ENCODE data around the gene CLSTN2. TPM values are rescaled to one million over a fixed set of nuclear protein-coding genes. Genes with fewer than 3 reads are reported as not detected.

CLSTN2 gene
- total RNA-seq, 2 donors from 2014 or later = 13.6 to 28.3 TPM

DNA sequence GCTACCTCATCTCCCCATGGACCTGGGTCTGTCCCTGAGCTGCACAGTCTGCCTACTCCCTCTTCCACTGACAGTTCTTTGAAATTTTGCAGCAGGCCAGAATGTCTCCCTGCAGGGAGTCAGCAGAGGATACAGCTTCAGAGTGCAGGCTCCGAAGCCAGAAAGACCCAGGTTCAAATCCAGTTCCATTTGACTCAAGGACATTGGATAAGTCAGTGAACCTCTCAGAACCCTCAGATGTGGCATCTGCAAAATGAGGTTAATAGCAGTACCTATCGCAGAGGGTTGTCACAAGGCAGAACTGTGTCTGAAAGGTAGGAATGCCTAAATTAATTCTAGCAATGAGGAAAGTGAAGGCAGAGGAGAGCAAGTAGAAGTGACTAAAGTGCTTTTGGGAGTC lies 498.4 kb downstream of the CLSTN2 start:
- TF ChIP-seq, protein P1, sequence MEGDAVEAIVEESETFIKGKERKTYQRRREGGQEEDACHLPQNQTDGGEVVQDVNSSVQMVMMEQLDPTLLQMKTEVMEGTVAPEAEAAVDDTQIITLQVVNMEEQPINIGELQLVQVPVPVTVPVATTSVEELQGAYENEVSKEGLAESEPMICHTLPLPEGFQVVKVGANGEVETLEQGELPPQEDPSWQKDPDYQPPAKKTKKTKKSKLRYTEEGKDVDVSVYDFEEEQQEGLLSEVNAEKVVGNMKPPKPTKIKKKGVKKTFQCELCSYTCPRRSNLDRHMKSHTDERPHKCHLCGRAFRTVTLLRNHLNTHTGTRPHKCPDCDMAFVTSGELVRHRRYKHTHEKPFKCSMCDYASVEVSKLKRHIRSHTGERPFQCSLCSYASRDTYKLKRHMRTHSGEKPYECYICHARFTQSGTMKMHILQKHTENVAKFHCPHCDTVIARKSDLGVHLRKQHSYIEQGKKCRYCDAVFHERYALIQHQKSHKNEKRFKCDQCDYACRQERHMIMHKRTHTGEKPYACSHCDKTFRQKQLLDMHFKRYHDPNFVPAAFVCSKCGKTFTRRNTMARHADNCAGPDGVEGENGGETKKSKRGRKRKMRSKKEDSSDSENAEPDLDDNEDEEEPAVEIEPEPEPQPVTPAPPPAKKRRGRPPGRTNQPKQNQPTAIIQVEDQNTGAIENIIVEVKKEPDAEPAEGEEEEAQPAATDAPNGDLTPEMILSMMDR (IDR thresholded peaks at IDR 0.05) = no peak
- DNase-seq (ENCODE audit: low spot score) = peak; percentile 36
- no peaks in the 10 kb centered on the region for H3K9me3 ChIP-seq
- no peaks in the 10 kb centered on the region for H3K27me3 ChIP-seq
- no peaks in the 10 kb centered on the region for H3K36me3 ChIP-seq
- H3K27ac ChIP-seq = no peak overlapping the region
- no peaks in the 10 kb centered on the region for H3K4me1 ChIP-seq
- H3K4me3 ChIP-seq = no peak overlapping the region

DNA sequence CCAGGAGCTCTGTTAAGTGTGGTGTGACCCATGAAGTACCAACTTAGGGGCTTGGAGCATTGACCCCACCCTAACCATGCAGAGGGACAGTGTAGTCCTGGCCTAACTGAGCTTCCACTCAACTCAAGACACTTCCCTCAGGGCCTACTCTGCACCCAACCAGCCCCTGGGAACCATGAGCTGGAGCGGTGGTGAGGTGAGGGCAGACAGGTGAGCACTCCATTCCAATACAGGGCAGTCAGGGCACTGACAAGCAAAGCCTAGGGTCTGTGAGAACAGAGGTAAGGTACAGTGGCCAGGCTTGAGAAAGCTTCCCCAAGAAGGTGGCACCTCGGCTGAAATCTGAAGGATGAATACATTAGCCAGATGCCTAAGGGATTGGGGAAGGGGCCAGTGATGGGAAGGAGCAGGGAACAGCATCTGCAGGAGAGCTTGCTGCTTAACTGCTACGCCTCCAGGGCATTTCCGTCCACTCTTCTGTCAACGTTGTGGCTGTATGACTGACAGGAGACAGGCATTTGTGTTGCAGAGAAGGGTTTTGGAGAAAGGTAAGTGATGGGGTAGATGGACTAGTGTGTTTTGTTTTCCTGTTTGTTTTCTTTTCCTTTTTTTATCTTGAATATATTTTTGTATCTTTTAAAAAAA lies 499.4 kb downstream of the CLSTN2 start:
- DNase-seq (ENCODE audit: low spot score) = peak; percentile 11
- TF ChIP-seq, protein P1 (IDR thresholded peaks at IDR 0.05) = no peak
- H3K27me3 ChIP-seq = no peaks in the 10 kb centered on the region

DNA sequence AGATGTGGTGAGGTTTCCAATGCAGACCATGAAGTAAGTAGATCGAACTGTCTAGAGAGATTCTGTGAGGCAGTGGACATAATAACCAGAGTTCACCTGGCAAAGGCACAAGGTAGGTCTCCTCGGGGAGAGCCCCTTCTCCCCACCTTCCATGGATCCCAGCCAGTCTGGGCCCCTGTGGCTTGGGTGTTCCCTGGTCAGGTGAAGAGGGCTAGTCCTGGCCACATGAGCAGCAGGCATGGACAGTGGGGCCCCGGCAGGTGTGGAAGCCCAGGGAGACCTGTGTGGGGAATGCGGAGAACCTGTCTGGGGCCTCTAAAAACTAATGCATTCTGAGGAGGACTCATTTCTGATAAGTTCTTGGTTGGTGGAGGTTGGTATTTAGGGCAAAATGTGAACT lies 501.4 kb downstream of the CLSTN2 start:
- Histone ChIP-seq H3K4me1 (peaks cover 0 to 18% of the 10 kb centered on the region in 2 donors), H3K36me3 (no peaks in the 10 kb centered on the region), H3K4me3 (no peak overlapping the region), H3K9me3 (no peaks in the 10 kb centered on the region), H3K27me3 (no peaks in the 10 kb centered on the region), H3K27ac (no peak overlapping the region)
- TF ChIP-seq, protein P1 (IDR thresholded peaks at IDR 0.05) = no peak
- DNase-seq (ENCODE audit: low spot score) = peak; percentile 44

More for the DNA sequence above, 499.4 kb downstream of the CLSTN2 start:
- Histone ChIP-seq H3K27ac (no peak overlapping the region), H3K4me3 (no peak overlapping the region), H3K36me3 (no peaks in the 10 kb centered on the region), H3K4me1 (peaks cover 0 to 7% of the 10 kb centered on the region in 2 donors), H3K9me3 (no peaks in the 10 kb centered on the region)

DNA sequence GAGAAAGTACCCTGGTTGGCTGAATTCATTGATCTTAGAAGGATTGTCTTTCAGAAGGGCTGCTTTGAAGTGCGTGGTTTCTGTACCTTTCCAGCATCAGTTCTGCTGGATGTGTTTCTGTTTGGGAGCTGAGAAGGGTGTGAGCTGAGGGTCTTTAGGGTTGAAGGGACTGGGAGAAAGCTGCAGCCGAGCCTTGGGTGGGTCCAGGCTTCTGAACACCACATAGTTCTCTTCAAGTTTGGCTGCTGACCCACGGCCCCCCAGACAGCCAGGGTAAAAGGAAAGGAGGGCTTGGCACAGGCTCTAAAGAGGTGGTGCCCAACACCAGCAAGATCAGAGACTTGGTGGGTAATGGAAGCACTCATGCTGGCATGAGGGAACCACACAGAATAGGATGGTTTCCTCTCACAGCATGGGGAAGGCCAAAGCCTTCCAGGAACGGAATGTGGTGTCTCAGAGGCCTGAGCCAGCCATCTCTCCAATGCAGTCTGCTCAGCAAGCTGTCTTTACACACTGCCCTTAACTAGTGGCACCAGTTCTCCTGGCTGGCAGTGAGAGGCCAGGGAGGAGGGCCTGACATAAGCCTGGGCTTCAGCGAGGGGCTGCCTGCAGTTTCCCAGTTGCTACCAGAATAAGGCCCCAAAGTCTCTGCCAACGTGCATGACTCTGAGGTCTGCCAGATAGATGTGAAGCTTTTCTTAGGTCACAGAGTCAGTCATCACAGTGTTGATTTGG lies 503.9 kb downstream of the CLSTN2 start:
- TF ChIP-seq, protein P1 (IDR thresholded peaks at IDR 0.05) = no peak
- Histone ChIP-seq H3K4me1 (peaks cover 0 to 27% of the 10 kb centered on the region in 2 donors), H3K27me3 (no peaks in the 10 kb centered on the region), H3K4me3 (no peak overlapping the region), H3K36me3 (no peaks in the 10 kb centered on the region), H3K9me3 (no peaks in the 10 kb centered on the region), H3K27ac (no peak overlapping the region)
- peak; percentile 56 for DNase-seq (ENCODE audit: low spot score)

DNA sequence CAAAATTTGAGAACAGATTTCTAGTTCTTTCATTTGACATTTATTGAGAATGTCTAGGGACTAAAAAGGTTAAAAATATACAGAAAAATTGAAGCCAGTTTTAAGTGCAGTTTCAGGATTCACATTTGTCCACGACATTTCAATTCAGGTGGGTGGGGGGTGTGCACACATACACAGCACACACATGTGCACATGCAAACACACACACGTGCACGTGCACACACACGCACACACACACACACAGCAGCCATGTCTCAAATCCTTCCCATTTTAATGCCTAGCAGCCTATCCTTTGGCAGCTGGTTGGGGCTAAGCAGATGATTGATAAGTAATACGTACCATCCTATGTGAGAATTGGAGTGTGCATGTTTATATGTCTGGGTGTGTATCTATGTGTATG lies 504.5 kb downstream of the CLSTN2 start:
- H3K36me3 ChIP-seq = no peaks in the 10 kb centered on the region
- peaks cover 0 to 27% of the 10 kb centered on the region in 2 donors for H3K4me1 ChIP-seq
- TF ChIP-seq, protein P1 (IDR thresholded peaks at IDR 0.05) = no peak
- H3K27me3 ChIP-seq = no peaks in the 10 kb centered on the region
- peak; percentile 11 for DNase-seq (ENCODE audit: low spot score)
- H3K9me3 ChIP-seq = no peaks in the 10 kb centered on the region
- no peak overlapping the region for H3K27ac ChIP-seq
- H3K4me3 ChIP-seq = no peak overlapping the region

Measured in right atrium auricular region (tissue), 2 donors.